Endothelial cell of umbilical vein (primary cell): ENCODE measurements around the gene CMTM4. TPM values are rescaled to one million over a fixed set of nuclear protein-coding genes. Genes with fewer than 3 reads are reported as not detected.

Experiments used
- BruUV-seq: library from RNA; stranded (reverse); fragments of 400-500 nt; replicated peaks from 2 replicates; lab custom pipeline; 2021; lab: Mats Ljungman, UMichigan
- CTCF ChIA-PET: fragments of 300-600, 350-600 bp; sonication (Branson Sonifier 250); formaldehyde crosslinking; loops from one replicate; lab custom pipeline; 2021; ENCODE audit warnings: antibody characterized with exemption, inconsistent platforms; lab: Charles Lee
- POLR2A ChIA-PET: fragments of 300-600, 350-600 bp; sonication (Branson Sonifier 250); formaldehyde crosslinking; loops from one replicate; lab custom pipeline; 2021; ENCODE audit warnings: antibody characterized with exemption, inconsistent platforms; lab: Charles Lee
- DNase-seq: peaks from one replicate; pipeline ENCODE4 v3.0.0-alpha.2; 2011; ENCODE audit warnings: low read depth, low spot score
- FAIRE-seq: peaks from 2 replicates; lab custom pipeline; 2011; peaks lifted over from hg19 to GRCh38; lab: Jason Lieb, UNC
- H2AFZ ChIP-seq: 2 replicates; pipeline ENCODE4 v1.6.0; 2012; ENCODE audit warnings: low read depth, low read length, control low read depth, inconsistent platforms
- H3K27ac ChIP-seq: 2 replicates; pipeline ENCODE4 v1.5.1; 2011; ENCODE audit warnings: low read depth, mild to moderate bottlenecking, control low read depth, low read length, moderate library complexity; ENCODE audit not compliant: insufficient read depth
- H3K27me3 ChIP-seq, 2 experiments: 2 replicates each; pipeline versions ENCODE4 v1.6.0 to v1.6.1; 2011; ENCODE audit warnings: low read length in 2 of 2, mixed read lengths in 1 of 2; ENCODE audit not compliant: control insufficient read depth in 2 of 2, insufficient read depth in 2 of 2
- H3K36me3 ChIP-seq, 2 experiments: 2 replicates in 1 of 2; 3 replicates in 1 of 2; pipeline ENCODE4 v1.5.1; 2011; ENCODE audit warnings: low read length in 2 of 2, mild to moderate bottlenecking in 1 of 2, moderate library complexity in 1 of 2; ENCODE audit not compliant: control insufficient read depth in 2 of 2, insufficient read depth in 2 of 2; ENCODE audit errors: extremely low read depth in 1 of 2
- H3K4me1 ChIP-seq: 3 replicates; pipeline ENCODE4 v1.5.1; 2011; ENCODE audit warnings: mild to moderate bottlenecking, low read length; ENCODE audit not compliant: control insufficient read depth, insufficient read depth; ENCODE audit errors: extremely low read depth
- H3K4me2 ChIP-seq: 2 replicates; pipeline ENCODE4 v1.6.1; 2011; ENCODE audit warnings: low read length, control low read depth, mixed read lengths; ENCODE audit not compliant: insufficient read depth
- H3K4me3 ChIP-seq, 3 experiments: fragments of 200-600 bp in 1 of 3; sonication (generic), shearing (Covaris generic) in 1 of 3; replicated peaks in 1 of 3; 2 replicates each; pipeline ENCODE4 v1.5.1; 2011 to 2016; ENCODE audit warnings: control low read depth in 3 of 3, low read length in 3 of 3, mild to moderate bottlenecking in 2 of 3, inconsistent platforms in 1 of 3, low read depth in 1 of 3, moderate library complexity in 1 of 3; ENCODE audit not compliant: insufficient read depth in 1 of 3
- H3K79me2 ChIP-seq: 2 replicates; pipeline ENCODE4 v1.6.0; 2012; ENCODE audit warnings: low read length, inconsistent platforms; ENCODE audit not compliant: control insufficient read depth, insufficient read depth
- H3K9ac ChIP-seq: replicated peaks from 2 replicates; pipeline ENCODE3; 2011; ENCODE audit warnings: low read length, control low read depth; ENCODE audit not compliant: insufficient read depth; ENCODE audit errors: extremely low read depth
- H3K9me1 ChIP-seq: replicated peaks from 3 replicates; pipeline ENCODE4 v1.6.0; 2011; ENCODE audit warnings: mild to moderate bottlenecking, low read length; ENCODE audit not compliant: control insufficient read depth, insufficient read depth; ENCODE audit errors: extremely low read depth
- H3K9me3 ChIP-seq: replicated peaks from 2 replicates; pipeline ENCODE4 v1.5.1; 2012; ENCODE audit warnings: low read length, inconsistent platforms; ENCODE audit not compliant: control insufficient read depth, insufficient read depth
- H4K20me1 ChIP-seq: replicated peaks from 2 replicates; pipeline ENCODE3; 2011; ENCODE audit warnings: mild to moderate bottlenecking, low read length; ENCODE audit not compliant: control insufficient read depth, insufficient read depth; ENCODE audit errors: extremely low read depth
- EZH2 ChIP-seq: IDR thresholded peaks from 2 replicates; pipeline ENCODE4 v1.6.1; 2012; ENCODE audit warnings: borderline replicate concordance, low read depth, mild to moderate bottlenecking, moderate library complexity, low read length, inconsistent platforms; ENCODE audit not compliant: severe bottlenecking
- FOS ChIP-seq: IDR thresholded peaks from 2 replicates; pipeline ENCODE4 v1.6.1; 2011; ENCODE audit warnings: mild to moderate bottlenecking, low read length, moderate library complexity, borderline replicate concordance; ENCODE audit not compliant: insufficient read depth
- GATA2 ChIP-seq: IDR thresholded peaks from 2 replicates; pipeline ENCODE4 v1.7.0; 2011; ENCODE audit warnings: low read depth, mild to moderate bottlenecking, moderate library complexity, mixed read lengths, low read length; ENCODE audit not compliant: insufficient read length, insufficient read depth
- JUN ChIP-seq: IDR thresholded peaks from 2 replicates; pipeline ENCODE4 v1.6.1; 2011; ENCODE audit warnings: borderline replicate concordance, low read depth; ENCODE audit not compliant: insufficient read length, insufficient read depth
- MYC ChIP-seq: IDR thresholded peaks from one replicate; pipeline ENCODE4 v1.6.1; 2011; ENCODE audit warnings: mild to moderate bottlenecking, low read depth, low read length
- POLR2A ChIP-seq: IDR thresholded peaks from 2 replicates; pipeline ENCODE4 v1.6.1; 2012; ENCODE audit warnings: low read depth, mild to moderate bottlenecking, control low read depth, low read length
- POLR2AphosphoS5 ChIP-seq: IDR thresholded peaks from 2 replicates; pipeline ENCODE4 v1.6.1; 2012; ENCODE audit warnings: low read depth, mild to moderate bottlenecking, control low read depth, low read length, moderate library complexity; ENCODE audit not compliant: insufficient read depth
- dilution Hi-C: fragments of 300-500 bp; cut with MboI; formaldehyde crosslinking; loops from one replicate; pipeline ENCODE4 v1.15.0; 2019; ENCODE audit warnings: low sequenced_read_pairs; ENCODE audit not compliant: extremely low pct_ligation_motif_present
- intact Hi-C: fragments of 100-400 bp; cut with micrococcal nuclease; formaldehyde crosslinking; loops from one replicate; pipeline ENCODE4 v1.10.0; 2022
- polyA plus RNA-seq, 4 experiments: library from polyadenylated mRNA; depleted of rRNA in 3 of 4; stranded (reverse) in 3 of 4; unstranded in 1 of 4; fragments of >200 nt; gene quantifications; 2 replicates each; pipeline versions ENCODE4 v1.2.1 to v1.2.3, GENCODE V29; 2011 to 2012; ENCODE audit warnings: missing spikeins in 1 of 4
- total RNA-seq: library from RNA; stranded (reverse); gene quantifications from 2 replicates; pipeline ENCODE4 v1.2.3, GENCODE V29; 2021
- TF ChIP-seq, protein P1 (sequence below): IDR thresholded peaks from 2 replicates; pipeline ENCODE4 v1.6.1; 2011; ENCODE audit not compliant: insufficient read depth, insufficient read length
- TF ChIP-seq, protein P2 (sequence below), 2 donors: IDR thresholded peaks; 1 replicate in 1 of 2; 2 replicates in 1 of 2; pipeline ENCODE4 v1.5.1; 2011; ENCODE audit warnings: low read length in 2 of 2, mild to moderate bottlenecking in 2 of 2, moderate library complexity in 2 of 2, control low read depth in 1 of 2, inconsistent platforms in 1 of 2, low read depth in 1 of 2; ENCODE audit not compliant: insufficient read depth in 1 of 2; ENCODE audit errors: extremely low read depth in 1 of 2

The CMTM4 gene
- total and polyA plus RNA-seq, 2 donors (not counting 3 experiments of a cell fraction or from before 2014, with no cell fraction given) = 9.0 to 10.7 TPM

DNA sequence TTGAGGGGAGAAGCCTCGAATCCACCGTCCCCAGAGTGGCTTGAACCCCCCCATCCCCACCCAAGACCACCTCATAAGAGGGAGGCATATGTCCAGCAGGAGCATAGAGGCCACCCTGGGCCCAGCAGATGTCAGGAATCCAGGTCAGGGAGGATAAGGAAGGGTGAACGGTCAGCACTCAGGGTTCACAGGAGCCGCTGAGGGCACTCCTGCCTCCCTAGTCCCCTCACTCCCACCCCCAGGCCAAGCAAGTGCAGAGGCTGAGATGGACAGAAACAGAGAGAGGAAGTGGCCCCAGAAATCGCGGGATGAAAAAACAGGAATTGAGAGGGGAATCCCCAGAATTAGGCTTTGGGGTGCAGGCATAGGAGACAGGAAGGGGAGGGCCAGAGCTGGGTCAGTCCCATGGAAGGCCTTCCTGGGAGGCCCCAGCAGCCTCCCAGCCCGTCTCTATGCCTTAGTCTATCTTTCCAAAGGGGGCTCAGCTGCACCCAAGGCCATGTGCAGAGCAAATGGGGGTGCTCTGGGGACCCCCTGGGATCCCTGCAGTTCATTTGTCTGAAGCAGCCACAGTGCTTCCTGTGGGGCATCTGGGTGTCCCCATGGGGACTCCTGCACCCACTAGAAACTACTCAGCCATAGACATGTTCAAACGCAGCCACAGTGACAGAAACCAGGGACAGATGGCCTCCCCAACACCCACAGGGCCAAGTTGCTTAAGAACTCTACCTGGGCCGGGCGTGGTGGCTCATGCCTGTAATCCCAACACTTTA lies 90.4 kb downstream of the CMTM4 start:
- H3K9me3 ChIP-seq = no peaks in the 10 kb centered on the region
- DNase-seq (no peak), FAIRE-seq (peak; percentile 37)
- dilution Hi-C loops = no loop called here
- TF ChIP-seq, protein P1, sequence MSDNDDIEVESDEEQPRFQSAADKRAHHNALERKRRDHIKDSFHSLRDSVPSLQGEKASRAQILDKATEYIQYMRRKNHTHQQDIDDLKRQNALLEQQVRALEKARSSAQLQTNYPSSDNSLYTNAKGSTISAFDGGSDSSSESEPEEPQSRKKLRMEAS = no peak
- TF ChIP-seq POLR2A (no peak), POLR2AphosphoS5 (no peak), JUN (no peak), EZH2 (no peak), FOS (no peak), GATA2 (no peak), MYC (no peak)
- TF ChIP-seq, protein P2, sequence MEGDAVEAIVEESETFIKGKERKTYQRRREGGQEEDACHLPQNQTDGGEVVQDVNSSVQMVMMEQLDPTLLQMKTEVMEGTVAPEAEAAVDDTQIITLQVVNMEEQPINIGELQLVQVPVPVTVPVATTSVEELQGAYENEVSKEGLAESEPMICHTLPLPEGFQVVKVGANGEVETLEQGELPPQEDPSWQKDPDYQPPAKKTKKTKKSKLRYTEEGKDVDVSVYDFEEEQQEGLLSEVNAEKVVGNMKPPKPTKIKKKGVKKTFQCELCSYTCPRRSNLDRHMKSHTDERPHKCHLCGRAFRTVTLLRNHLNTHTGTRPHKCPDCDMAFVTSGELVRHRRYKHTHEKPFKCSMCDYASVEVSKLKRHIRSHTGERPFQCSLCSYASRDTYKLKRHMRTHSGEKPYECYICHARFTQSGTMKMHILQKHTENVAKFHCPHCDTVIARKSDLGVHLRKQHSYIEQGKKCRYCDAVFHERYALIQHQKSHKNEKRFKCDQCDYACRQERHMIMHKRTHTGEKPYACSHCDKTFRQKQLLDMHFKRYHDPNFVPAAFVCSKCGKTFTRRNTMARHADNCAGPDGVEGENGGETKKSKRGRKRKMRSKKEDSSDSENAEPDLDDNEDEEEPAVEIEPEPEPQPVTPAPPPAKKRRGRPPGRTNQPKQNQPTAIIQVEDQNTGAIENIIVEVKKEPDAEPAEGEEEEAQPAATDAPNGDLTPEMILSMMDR (IDR thresholded peaks at IDR 0.05; ENCODE audit: extremely low read depth in 1 of 2, insufficient read depth in 1 of 2, low read depth in 1 of 2, low read length in 2 of 2) = no peak
- H3K4me1 ChIP-seq = peaks cover 17% of the 10 kb centered on the region
- H3K27ac ChIP-seq = peak overlapping the region; percentile 73
- no TSS peak for BruUV-seq
- intact Hi-C loops = loop anchor here (1.0 to 5.0 kb wide), 4 partner anchors 42 to 136 kb away; partner anchors contain the start of gene CKLF
- H4K20me1 ChIP-seq = no peaks in the 10 kb centered on the region
- no peaks in the 10 kb centered on the region for H3K27me3 ChIP-seq
- H2AFZ ChIP-seq = no peak overlapping the region
- peak overlapping the region; percentile 57 for H3K4me2 ChIP-seq
- CTCF ChIA-PET = interaction anchor here (0.6 to 6.3 kb wide), 3 partner anchors 45 to 262 kb away, joined by 4 to 171 read pairs (median 67); no protein-coding TSS in a partner anchor
- H3K4me3 ChIP-seq = peak overlapping the region; percentile 64 to 91 (median 67)
- H3K9ac ChIP-seq = peak overlapping the region; percentile 90
- POLR2A ChIA-PET = no interaction called here
- H3K79me2 ChIP-seq = peaks cover 30% of the 10 kb centered on the region
- H3K36me3 ChIP-seq = peaks cover 9 to 20% of the 10 kb centered on the region in 2 experiments
- no peaks in the 10 kb centered on the region for H3K9me1 ChIP-seq
